NCI-H2227 (cell line): ENCODE measurements around the gene CNKSR3.
A peak's percentile ranks its signal among the peaks of the same experiment; 100 is the strongest.
"Not testable (repeated sequence)": the region's sequence is repeated elsewhere in the genome, so short reads cannot be mapped to it uniquely, and the experiment has no call there.

Experiments
- DNase-seq: peaks from one replicate; lab custom pipeline; 2025; ENCODE audit not compliant: unreplicated experiment; lab: John Stamatoyannopoulos, UW

CNKSR3 gene

GRCh38 chr6:154510144-154510905, at the start of gene CNKSR3:
Gene CNKSR3 (minus strand): TSS chr6:154510685. CDS start chr6:154510114, 571 bp downstream.
- peak; percentile 89 for DNase-seq

- no peak for DNase-seq
Measured at GRCh38 chr6:154558984-154559383, 48.5 kb upstream of the CNKSR3 start.

- no peak for DNase-seq
Measured at GRCh38 chr6:154558513-154558912, 48.0 kb upstream of the CNKSR3 start.

GRCh38 chr6:154555073-154555677, 44.7 kb upstream of the CNKSR3 start:
- no peak for DNase-seq

GRCh38 chr6:154554491-154554890, 44.0 kb upstream of the CNKSR3 start:
- DNase-seq = no peak

- no peak for DNase-seq
Measured at GRCh38 chr6:154550779-154551178, 40.3 kb upstream of the CNKSR3 start.

- no peak for DNase-seq
Measured at GRCh38 chr6:154549179-154549578, 38.7 kb upstream of the CNKSR3 start.

GRCh38 chr6:154548130-154548830, 37.8 kb upstream of the CNKSR3 start:
- DNase-seq = no peak

GRCh38 chr6:154543628-154544027, 33.1 kb upstream of the CNKSR3 start:
- DNase-seq = no peak

GRCh38 chr6:154542747-154543146, 32.3 kb upstream of the CNKSR3 start:
- DNase-seq = no peak

- not testable (repeated sequence) for DNase-seq
Measured at GRCh38 chr6:154541837-154542236, 31.4 kb upstream of the CNKSR3 start.

GRCh38 chr6:154539593-154540269, 29.2 kb upstream of the CNKSR3 start:
- DNase-seq = no peak

GRCh38 chr6:154538640-154539191, 28.2 kb upstream of the CNKSR3 start:
- DNase-seq = no peak

- DNase-seq = peak; percentile 12
Measured at GRCh38 chr6:154537511-154538325, 27.2 kb upstream of the CNKSR3 start.

- DNase-seq = no peak
Measured at GRCh38 chr6:154536999-154537398, 26.5 kb upstream of the CNKSR3 start.

GRCh38 chr6:154536255-154536654, 25.8 kb upstream of the CNKSR3 start:
- DNase-seq = no peak

- no peak for DNase-seq
Measured at GRCh38 chr6:154535851-154536250, 25.4 kb upstream of the CNKSR3 start.

- no peak for DNase-seq
Measured at GRCh38 chr6:154535147-154535546, 24.7 kb upstream of the CNKSR3 start.

GRCh38 chr6:154534531-154534930, 24.0 kb upstream of the CNKSR3 start:
- DNase-seq = no peak

- DNase-seq = no peak
Measured at GRCh38 chr6:154532426-154532825, 21.9 kb upstream of the CNKSR3 start.
